IMR-90 (cell line): ENCODE results near the gene OR1L8. TPM values are rescaled to one million over a fixed set of nuclear protein-coding genes. Genes with fewer than 3 reads are reported as not detected.

Experiments used
- ATAC-seq: fragments of 200-7000 bp; cut with Tn5 transposase; 2 replicates; pipeline ENCODE4 v1.9.1; 2020; ENCODE audit warnings: low read depth, mild to moderate bottlenecking, moderate library complexity
- BruUV-seq: library from RNA; stranded (reverse); fragments of 400-500 nt; replicated peaks from 2 replicates; lab custom pipeline; 2021; lab: Mats Ljungman, UMichigan
- CTCF ChIA-PET: fragments of 300-600 bp; formaldehyde crosslinking; extraction: SDS; loops from one replicate; lab custom pipeline; 2021; ENCODE audit warnings: antibody characterized with exemption; lab: Yijun Ruan, JAX
- POLR2A ChIA-PET: fragments of 300-600 bp; sonication (Branson Sonifier 250); formaldehyde crosslinking; loops from one replicate; lab custom pipeline; 2022; ENCODE audit warnings: antibody characterized with exemption; ENCODE audit not compliant: unreplicated experiment; lab: Charles Lee
- DNase-seq: peaks from one replicate; pipeline ENCODE4 v3.0.0; 2013
- H2AFZ ChIP-seq: replicated peaks from 2 replicates; pipeline ENCODE3; 2013; ENCODE audit warnings: low read length, mild to moderate bottlenecking; ENCODE audit not compliant: poor library complexity
- H2AK5ac ChIP-seq: 2 replicates; pipeline ENCODE4 v1.6.1; 2013; ENCODE audit warnings: low read depth, low read length, inconsistent platforms
- H2AK9ac ChIP-seq: replicated peaks from 2 replicates; pipeline ENCODE3; 2013; ENCODE audit warnings: mild to moderate bottlenecking, low read depth, low read length, moderate library complexity; ENCODE audit not compliant: poor library complexity
- H2BK120ac ChIP-seq: 2 replicates; pipeline ENCODE4 v1.6.1; 2013; ENCODE audit warnings: low read depth, low read length, inconsistent platforms
- H2BK15ac ChIP-seq: 3 replicates; pipeline ENCODE4 v1.6.1; 2013; ENCODE audit warnings: low read depth, low read length, inconsistent platforms
- H2BK20ac ChIP-seq: 2 replicates; pipeline ENCODE4 v1.6.1; 2013; ENCODE audit warnings: low read depth, mild to moderate bottlenecking, inconsistent platforms, low read length, moderate library complexity
- H2BK5ac ChIP-seq: 2 replicates; pipeline ENCODE4 v1.6.1; 2013; ENCODE audit warnings: mild to moderate bottlenecking, low read depth, low read length, inconsistent platforms; ENCODE audit not compliant: poor library complexity, severe bottlenecking
- H3K14ac ChIP-seq: replicated peaks from 2 replicates; pipeline ENCODE4 v1.6.1; 2013; ENCODE audit warnings: low read depth, low read length, inconsistent platforms
- H3K18ac ChIP-seq: 2 replicates; pipeline ENCODE4 v1.6.1; 2013; ENCODE audit warnings: low read depth, low read length, control low read depth
- H3K23ac ChIP-seq: 2 replicates; pipeline ENCODE4 v1.6.1; 2013; ENCODE audit warnings: low read depth, low read length, inconsistent platforms
- H3K27ac ChIP-seq: 2 replicates; pipeline ENCODE4 v1.5.1; 2013; ENCODE audit warnings: mild to moderate bottlenecking, control low read depth, low read length; ENCODE audit not compliant: insufficient read depth
- H3K27me3 ChIP-seq: 2 replicates; pipeline ENCODE4 v1.6.1; 2013; ENCODE audit warnings: low read length; ENCODE audit not compliant: control insufficient read depth, insufficient read depth
- H3K36me3 ChIP-seq: 2 replicates; pipeline ENCODE4 v1.6.1; 2013; ENCODE audit warnings: low read length, mixed read lengths; ENCODE audit not compliant: control insufficient read depth, insufficient read depth
- H3K4ac ChIP-seq: 2 replicates; pipeline ENCODE4 v1.6.1; 2013; ENCODE audit warnings: low read depth, low read length, inconsistent platforms
- H3K4me1 ChIP-seq: 2 replicates; pipeline ENCODE4 v1.6.1; 2013; ENCODE audit warnings: low read length, mixed read lengths; ENCODE audit not compliant: control insufficient read depth, insufficient read depth
- H3K4me2 ChIP-seq: 2 replicates; pipeline ENCODE4 v1.6.1; 2013; ENCODE audit warnings: low read depth, mild to moderate bottlenecking, control low read depth, low read length, moderate library complexity
- H3K4me3 ChIP-seq: 2 replicates; pipeline ENCODE4 v1.5.1; 2013; ENCODE audit warnings: low read depth, mild to moderate bottlenecking, control low read depth, low read length, moderate library complexity; ENCODE audit not compliant: insufficient read depth
- H3K56ac ChIP-seq: 2 replicates; pipeline ENCODE4 v1.6.1; 2013; ENCODE audit warnings: low read length, inconsistent platforms; ENCODE audit not compliant: insufficient read depth; ENCODE audit errors: extremely low read depth
- H3K79me1 ChIP-seq, 2 experiments: 2 replicates each; pipeline ENCODE4 v1.6.1; 2013; ENCODE audit warnings: low read length in 2 of 2, inconsistent platforms in 1 of 2, low read depth in 1 of 2
- H3K9ac ChIP-seq: 2 replicates; pipeline ENCODE4 v1.6.1; 2013; ENCODE audit warnings: low read depth, low read length, control low read depth
- H3K9me1 ChIP-seq: 2 replicates; pipeline ENCODE4 v1.6.1; 2013; ENCODE audit warnings: low read length, inconsistent platforms; ENCODE audit not compliant: insufficient read depth
- H3K9me3 ChIP-seq: 2 replicates; pipeline ENCODE4 v1.6.1; 2013; ENCODE audit warnings: low read length; ENCODE audit not compliant: control insufficient read depth, insufficient read depth
- H4K20me1 ChIP-seq: 2 replicates; pipeline ENCODE4 v1.6.1; 2013; ENCODE audit warnings: low read length, inconsistent platforms; ENCODE audit not compliant: insufficient read depth
- H4K5ac ChIP-seq: 2 replicates; pipeline ENCODE4 v1.6.1; 2013; ENCODE audit warnings: mild to moderate bottlenecking, low read depth, low read length, control low read depth
- H4K8ac ChIP-seq, 2 experiments: 2 replicates each; pipeline ENCODE4 v1.6.1; 2013; ENCODE audit warnings: low read depth in 2 of 2, low read length in 2 of 2, control low read depth in 1 of 2, inconsistent platforms in 1 of 2
- H4K91ac ChIP-seq: 2 replicates; pipeline ENCODE4 v1.6.1; 2013; ENCODE audit warnings: low read depth, low read length, inconsistent platforms; ENCODE audit not compliant: insufficient read depth
- BHLHE40 ChIP-seq: fragments of 150-350 bp; IDR thresholded peaks from 2 replicates; pipeline ENCODE4 v1.6.1; 2016; ENCODE audit warnings: mild to moderate bottlenecking, low read depth, low read length
- CEBPB ChIP-seq: IDR thresholded peaks from 2 replicates; pipeline ENCODE4 v1.6.1; 2012; ENCODE audit warnings: low read depth, low read length, improper control_type of control experiment
- CHD1 ChIP-seq: IDR thresholded peaks from 2 replicates; pipeline ENCODE4 v1.6.1; 2012; ENCODE audit warnings: low read depth, low read length, improper control_type of control experiment
- FOS ChIP-seq: fragments of 150-350 bp; IDR thresholded peaks from 2 replicates; pipeline ENCODE4 v1.6.1; 2016; ENCODE audit warnings: low read depth, low read length
- NFE2L2 ChIP-seq: fragments of 150-350 bp; IDR thresholded peaks from 2 replicates; pipeline ENCODE4 v1.6.1; 2016; ENCODE audit warnings: low read depth, mild to moderate bottlenecking, low read length
- RAD21 ChIP-seq: IDR thresholded peaks from 2 replicates; pipeline ENCODE4 v1.6.1; 2012; ENCODE audit warnings: low read length, improper control_type of control experiment
- WGBS, 2 experiments: methylation state at CpG; one replicate each; pipeline versions ENCODE4 v1.1.5 to v1.1.7; 2013; ENCODE audit warnings: missing lambda C conversion rate in 2 of 2; ENCODE audit not compliant: insufficient read length in 1 of 2; ENCODE audit errors: extremely low coverage in 2 of 2; 5-methylcytosine and 5-hydroxymethylcytosine counted together
- dilution Hi-C: fragments of 300-500 bp; cut with HindIII; formaldehyde crosslinking; loops from one replicate; pipeline ENCODE4 v1.14.3; 2018; ENCODE audit warnings: low sequenced_read_pairs; ENCODE audit not compliant: unreplicated experiment
- in situ Hi-C: fragments of 300-500 bp; cut with MboI; formaldehyde crosslinking; loops from 3 replicates; pipeline ENCODE4 v1.14.3; 2019; ENCODE audit warnings: low sequenced_read_pairs, inconsistent platforms, mixed read lengths
- intact Hi-C: fragments of 100-400 bp; cut with micrococcal nuclease; formaldehyde crosslinking; loops from 2 replicates; pipeline ENCODE4 v1.10.0; 2022
- polyA plus RNA-seq, 3 experiments: library from polyadenylated mRNA; depleted of rRNA; stranded (reverse); fragments of >200 nt; gene quantifications; 2 replicates each; pipeline ENCODE4 v1.2.3, GENCODE V29; 2012; ENCODE audit warnings: low replicate concordance in 1 of 3
- total RNA-seq: library from RNA; depleted of rRNA; stranded (reverse); fragments of >200 nt; gene quantifications from 2 replicates; pipeline ENCODE4 v1.2.3, GENCODE V29; 2012
- TF ChIP-seq, protein P1 (sequence below): fragments of 150-350 bp; IDR thresholded peaks from 2 replicates; pipeline ENCODE4 v1.6.1; 2016; ENCODE audit warnings: low read depth, mild to moderate bottlenecking, low read length, moderate library complexity, borderline replicate concordance

The OR1L8 gene
- total and polyA plus RNA-seq, 2 of the 4 experiments (the other 2 are of a cell fraction): not detected

DNA sequence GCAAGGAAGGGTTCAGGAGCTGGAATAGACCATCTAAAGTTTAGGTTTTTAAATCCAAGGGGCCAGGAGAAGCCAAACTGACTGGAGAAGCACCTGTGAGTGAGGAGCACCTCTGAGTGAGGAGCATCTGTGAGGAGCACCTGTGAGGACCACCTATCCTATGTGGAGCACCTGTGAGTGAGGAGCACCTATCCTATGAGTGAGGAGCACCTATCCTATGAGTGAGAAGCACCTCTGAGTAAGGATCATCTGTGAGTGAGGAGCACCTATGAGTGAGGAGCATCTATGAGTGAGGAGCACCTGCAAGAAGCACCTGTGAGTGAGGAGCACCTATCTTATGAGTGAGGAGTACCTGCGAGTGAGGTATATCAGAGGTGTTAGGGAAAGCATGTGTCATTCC, 23.4 kb upstream of the OR1L8 start:
- POLR2A ChIA-PET: no interaction called here
- no peaks in the 10 kb centered on the region for H4K20me1 ChIP-seq
- no peak overlapping the region for H3K4me2 ChIP-seq
- no peak overlapping the region for H3K9ac ChIP-seq
- H2BK15ac ChIP-seq: no peak overlapping the region
- no peaks in the 10 kb centered on the region for H3K36me3 ChIP-seq
- no peak overlapping the region for H3K4ac ChIP-seq
- DNase-seq: no peak
- H3K79me1 ChIP-seq: no peaks in the 10 kb centered on the region
- peaks cover 4% of the 10 kb centered on the region for H3K27me3 ChIP-seq
- no peak overlapping the region for H2BK120ac ChIP-seq
- no peak overlapping the region for H3K14ac ChIP-seq
- H3K56ac ChIP-seq: no peak overlapping the region
- intact Hi-C loops: no loop called here
- CTCF ChIA-PET: interaction anchor here (0.7 to 0.9 kb wide), 2 partner anchors 18 kb away, joined by 3 read pairs; no protein-coding TSS in a partner anchor
- TF ChIP-seq RAD21 (no peak), BHLHE40 (no peak), FOS (no peak), NFE2L2 (no peak), CHD1 (no peak), CEBPB (no peak)
- TF ChIP-seq, protein P1, sequence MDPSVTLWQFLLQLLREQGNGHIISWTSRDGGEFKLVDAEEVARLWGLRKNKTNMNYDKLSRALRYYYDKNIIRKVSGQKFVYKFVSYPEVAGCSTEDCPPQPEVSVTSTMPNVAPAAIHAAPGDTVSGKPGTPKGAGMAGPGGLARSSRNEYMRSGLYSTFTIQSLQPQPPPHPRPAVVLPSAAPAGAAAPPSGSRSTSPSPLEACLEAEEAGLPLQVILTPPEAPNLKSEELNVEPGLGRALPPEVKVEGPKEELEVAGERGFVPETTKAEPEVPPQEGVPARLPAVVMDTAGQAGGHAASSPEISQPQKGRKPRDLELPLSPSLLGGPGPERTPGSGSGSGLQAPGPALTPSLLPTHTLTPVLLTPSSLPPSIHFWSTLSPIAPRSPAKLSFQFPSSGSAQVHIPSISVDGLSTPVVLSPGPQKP: no peak
- ATAC-seq: no peak
- H4K5ac ChIP-seq: no peak overlapping the region
- no peaks in the 10 kb centered on the region for H3K9me1 ChIP-seq
- in situ Hi-C loops: no loop called here
- H3K4me3 ChIP-seq: no peak overlapping the region
- no peak overlapping the region for H3K27ac ChIP-seq
- no peaks in the 10 kb centered on the region for H3K4me1 ChIP-seq
- H3K18ac ChIP-seq: no peak overlapping the region
- H2AK5ac ChIP-seq: no peak overlapping the region
- WGBS, 2 experiments: no CpG with 5 or more reads among the region's 1 CpG
- H4K8ac ChIP-seq: no peak overlapping the region
- H2AK9ac ChIP-seq: no peak overlapping the region
- BruUV-seq: no TSS peak
- no peak overlapping the region for H2BK20ac ChIP-seq
- no peaks in the 10 kb centered on the region for H3K9me3 ChIP-seq
- H3K23ac ChIP-seq: no peak overlapping the region
- no peak overlapping the region for H2AFZ ChIP-seq
- dilution Hi-C loops: no loop called here
- no peak overlapping the region for H4K91ac ChIP-seq
- no peak overlapping the region for H2BK5ac ChIP-seq
